ENCODE data around the gene NPW.

Gene NPW

DNA sequence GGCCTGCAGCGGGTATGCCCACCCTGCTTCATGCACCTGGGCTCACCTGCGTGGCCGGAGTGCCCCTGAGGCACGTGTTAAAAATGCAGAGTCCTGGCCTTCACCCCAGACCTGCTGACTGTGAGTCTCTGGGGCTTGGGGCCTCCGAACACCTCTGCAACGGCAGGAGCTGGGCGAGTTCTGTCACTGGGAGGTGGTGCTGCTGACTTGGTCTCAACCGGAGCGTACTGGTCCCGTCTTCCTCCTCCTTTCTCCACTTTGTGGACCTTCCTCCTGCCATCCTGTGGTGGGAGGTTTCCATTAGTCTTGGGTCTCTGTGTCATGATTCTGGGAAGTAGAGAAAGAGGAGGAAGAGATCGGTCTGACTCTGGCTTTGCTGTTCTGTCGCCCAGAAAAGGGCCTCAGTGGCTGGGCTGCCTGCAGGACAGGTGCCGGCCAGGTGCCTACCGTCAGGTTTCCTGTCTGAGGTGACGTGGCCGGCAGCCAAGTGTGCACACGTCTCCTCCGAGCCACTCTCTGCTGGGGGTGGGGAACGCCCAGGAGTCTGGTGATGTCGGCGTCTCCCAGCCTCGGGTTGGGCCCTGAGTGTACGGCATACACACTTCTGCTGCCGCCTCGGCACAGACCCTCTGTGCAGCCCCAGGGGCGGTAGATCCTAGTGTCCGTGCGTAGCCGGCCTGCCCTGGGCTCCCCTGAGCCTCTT is 35.1 kb downstream of the NPW start:
- TF ChIP-seq, protein P1, sequence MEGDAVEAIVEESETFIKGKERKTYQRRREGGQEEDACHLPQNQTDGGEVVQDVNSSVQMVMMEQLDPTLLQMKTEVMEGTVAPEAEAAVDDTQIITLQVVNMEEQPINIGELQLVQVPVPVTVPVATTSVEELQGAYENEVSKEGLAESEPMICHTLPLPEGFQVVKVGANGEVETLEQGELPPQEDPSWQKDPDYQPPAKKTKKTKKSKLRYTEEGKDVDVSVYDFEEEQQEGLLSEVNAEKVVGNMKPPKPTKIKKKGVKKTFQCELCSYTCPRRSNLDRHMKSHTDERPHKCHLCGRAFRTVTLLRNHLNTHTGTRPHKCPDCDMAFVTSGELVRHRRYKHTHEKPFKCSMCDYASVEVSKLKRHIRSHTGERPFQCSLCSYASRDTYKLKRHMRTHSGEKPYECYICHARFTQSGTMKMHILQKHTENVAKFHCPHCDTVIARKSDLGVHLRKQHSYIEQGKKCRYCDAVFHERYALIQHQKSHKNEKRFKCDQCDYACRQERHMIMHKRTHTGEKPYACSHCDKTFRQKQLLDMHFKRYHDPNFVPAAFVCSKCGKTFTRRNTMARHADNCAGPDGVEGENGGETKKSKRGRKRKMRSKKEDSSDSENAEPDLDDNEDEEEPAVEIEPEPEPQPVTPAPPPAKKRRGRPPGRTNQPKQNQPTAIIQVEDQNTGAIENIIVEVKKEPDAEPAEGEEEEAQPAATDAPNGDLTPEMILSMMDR (IDR thresholded peaks at IDR 0.05; ENCODE audit: low read depth, low read length): no peak
- H3K4me3 ChIP-seq (ENCODE audit: low read depth, low read length): no peak overlapping the region

DNA sequence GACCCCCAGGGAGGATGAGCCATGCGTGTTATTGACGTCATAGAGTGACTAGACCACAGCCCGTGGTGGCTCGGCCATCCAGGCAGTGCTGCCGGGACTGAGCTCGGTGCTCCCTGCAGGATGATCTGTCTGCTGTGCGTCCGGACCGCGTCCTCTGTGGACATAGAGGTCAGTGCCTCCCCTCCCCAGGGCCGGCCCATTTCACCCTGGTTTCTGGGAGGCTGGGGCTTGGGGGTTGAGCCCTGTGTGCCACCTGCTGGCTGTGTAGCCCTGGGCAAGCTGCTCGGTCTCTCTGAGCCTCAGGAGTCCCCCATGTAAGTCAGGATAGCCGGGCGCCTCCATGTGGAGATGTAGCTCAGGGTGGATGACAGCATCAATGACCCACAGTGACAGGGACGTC is 36.5 kb downstream of the NPW start:
- H3K4me3 ChIP-seq (ENCODE audit: low read depth, low read length): no peak overlapping the region
- TF ChIP-seq, protein P1 (IDR thresholded peaks at IDR 0.05; ENCODE audit: low read depth, low read length): peak; percentile 29; the same call in 1 of the 2 replicates

DNA sequence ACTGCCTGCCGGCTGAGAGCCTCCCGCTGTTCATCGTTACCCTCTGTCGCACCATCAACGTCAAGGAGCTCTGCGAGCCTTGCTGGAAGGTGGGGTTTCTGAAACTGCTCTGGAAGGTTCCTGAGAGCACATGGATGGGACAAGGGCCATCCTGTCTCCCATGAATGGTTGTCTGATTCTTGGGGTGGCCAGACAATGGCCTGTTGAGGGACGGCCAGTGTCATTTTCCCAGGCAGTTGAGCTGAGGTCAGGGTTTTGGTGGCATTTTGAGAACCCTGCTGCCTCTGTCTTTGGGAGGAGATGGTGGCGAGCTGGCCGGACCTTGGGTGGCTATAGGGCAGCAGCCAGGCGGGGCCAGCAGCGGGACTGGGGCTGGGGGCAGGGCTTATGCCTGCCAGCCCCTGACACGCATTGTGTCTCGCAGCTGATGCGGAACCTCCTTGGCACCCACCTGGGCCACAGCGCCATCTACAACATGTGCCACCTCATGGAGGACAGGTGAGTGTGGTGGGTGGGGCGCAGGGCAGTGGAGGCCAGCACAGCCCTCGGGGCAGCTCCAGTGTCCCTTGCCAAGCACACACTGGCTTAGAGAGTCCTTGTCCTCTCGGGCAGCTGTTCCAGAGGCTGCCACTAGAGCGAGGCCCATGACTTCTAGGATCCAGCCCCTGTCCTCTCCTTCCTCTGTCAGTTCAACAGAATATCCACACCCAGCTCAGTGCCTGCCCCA is 37.3 kb downstream of the NPW start:
- H3K4me3 ChIP-seq (ENCODE audit: low read depth, low read length): no peak overlapping the region
- TF ChIP-seq, protein P1 (IDR thresholded peaks at IDR 0.05; ENCODE audit: low read depth, low read length): peak; percentile 32

DNA sequence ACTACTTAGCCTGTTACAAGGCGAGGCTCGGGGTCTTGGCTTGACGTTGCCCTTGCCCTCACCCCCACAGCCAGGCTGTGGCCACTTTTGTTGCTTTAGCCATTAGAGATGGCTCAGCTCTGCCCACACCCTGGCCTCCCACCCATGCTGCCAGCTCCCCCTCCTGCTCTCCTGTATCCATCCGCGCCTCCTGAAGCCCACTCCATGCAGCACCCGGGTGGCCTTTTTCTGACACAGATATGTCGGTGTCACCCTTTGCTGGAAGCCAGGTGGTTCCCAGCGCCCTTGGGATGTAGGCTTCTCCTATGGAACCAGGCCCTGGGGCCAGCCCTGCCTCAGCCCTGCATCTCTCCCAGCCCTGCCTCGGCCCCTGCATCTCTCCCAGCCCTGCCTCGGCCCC is 37.9 kb downstream of the NPW start:
- TF ChIP-seq, protein P1 (IDR thresholded peaks at IDR 0.05; ENCODE audit: low read depth, low read length): no peak
- H3K4me3 ChIP-seq (ENCODE audit: low read depth, low read length): no peak overlapping the region

DNA sequence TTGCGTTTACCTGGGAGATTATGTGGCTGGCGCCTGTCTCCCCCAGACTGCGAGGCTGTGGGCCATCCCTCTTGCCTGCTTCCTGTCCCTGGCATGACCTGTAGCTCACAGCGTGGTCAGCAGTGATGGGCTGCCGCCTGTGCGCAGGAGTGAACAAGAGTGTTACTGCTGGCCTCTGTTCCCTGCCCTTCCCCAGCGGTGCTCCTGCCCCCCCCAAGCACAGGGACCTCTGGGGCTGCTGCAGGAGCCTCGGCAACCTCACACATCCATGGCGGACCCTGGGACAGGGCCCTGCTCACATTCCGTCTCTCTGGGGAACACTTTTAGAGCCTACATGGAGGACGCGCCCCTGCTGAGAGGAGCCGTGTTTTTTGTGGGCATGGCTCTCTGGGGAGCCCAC is 38.8 kb downstream of the NPW start:
- TF ChIP-seq, protein P1 (IDR thresholded peaks at IDR 0.05; ENCODE audit: low read depth, low read length): no peak
- H3K4me3 ChIP-seq (ENCODE audit: low read depth, low read length): no peak overlapping the region

DNA sequence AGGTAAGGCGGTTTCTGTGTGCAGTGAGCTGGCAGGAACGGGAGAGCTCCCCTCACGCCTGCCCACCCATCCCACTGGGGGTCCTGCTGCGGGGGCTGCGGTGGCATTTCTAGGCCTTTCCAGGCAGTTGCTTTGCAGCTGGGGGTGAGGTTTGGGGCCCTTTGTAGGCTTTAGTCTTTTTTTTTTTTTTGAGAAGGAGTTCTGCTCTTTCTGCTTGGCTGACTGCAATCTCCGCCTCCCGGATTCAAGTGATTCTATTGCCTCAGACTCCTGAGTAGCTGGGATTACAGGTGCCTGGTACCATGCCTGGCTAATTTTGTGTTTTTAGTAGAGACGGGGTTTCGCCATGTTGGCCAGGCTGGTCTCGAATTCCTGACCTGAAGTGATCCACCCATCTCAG is 39.3 kb downstream of the NPW start:
- TF ChIP-seq, protein P1 (IDR thresholded peaks at IDR 0.05; ENCODE audit: low read depth, low read length): no peak
- no peak overlapping the region for H3K4me3 ChIP-seq (ENCODE audit: low read depth, low read length)

DNA sequence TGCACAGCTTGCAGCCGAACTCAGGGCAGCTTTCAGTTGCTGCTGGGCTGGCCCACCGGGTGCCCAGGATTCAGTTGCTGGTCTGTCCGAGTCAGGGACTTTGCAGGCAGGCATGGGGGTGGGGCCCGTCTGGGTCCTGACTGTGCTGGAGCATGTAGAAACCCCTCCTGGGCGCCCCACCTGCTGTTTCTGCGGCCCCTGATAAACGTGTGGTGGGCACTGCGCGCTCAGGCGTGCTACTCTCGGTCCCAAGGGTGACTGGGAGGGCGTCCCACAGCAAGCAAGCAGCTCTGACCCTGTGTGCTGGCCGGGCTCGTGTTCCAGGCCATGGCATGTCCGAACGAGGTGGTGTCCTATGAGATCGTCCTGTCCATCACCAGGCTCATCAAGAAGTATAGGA is 40.8 kb downstream of the NPW start:
- H3K4me3 ChIP-seq (ENCODE audit: low read depth, low read length): no peak overlapping the region
- TF ChIP-seq, protein P1 (IDR thresholded peaks at IDR 0.05; ENCODE audit: low read depth, low read length): no peak
